NCI-H460 (cell line): ENCODE measurements around the gene LPCAT1. TPM values are rescaled to one million over a fixed set of nuclear protein-coding genes. Genes with fewer than 3 reads are reported as not detected.
"Not testable (repeated sequence)": the region's sequence is repeated elsewhere in the genome, so short reads cannot be mapped to it uniquely, and the experiment has no call there.

Experiments
- DNase-seq: peaks from one replicate; pipeline ENCODE4 v3.0.0-alpha.2; 2016; ENCODE audit warnings: low read depth; ENCODE audit errors: extremely low read depth
- total RNA-seq: library from RNA; depleted of rRNA; stranded (reverse); fragments of >200 nt; shearing (Covaris generic); gene quantifications from 2 replicates; pipeline ENCODE4 v1.2.3, GENCODE V29; 2014

The LPCAT1 gene
- total RNA-seq, 1 experiment from 2014 or later, result 30.6 TPM

DNA sequence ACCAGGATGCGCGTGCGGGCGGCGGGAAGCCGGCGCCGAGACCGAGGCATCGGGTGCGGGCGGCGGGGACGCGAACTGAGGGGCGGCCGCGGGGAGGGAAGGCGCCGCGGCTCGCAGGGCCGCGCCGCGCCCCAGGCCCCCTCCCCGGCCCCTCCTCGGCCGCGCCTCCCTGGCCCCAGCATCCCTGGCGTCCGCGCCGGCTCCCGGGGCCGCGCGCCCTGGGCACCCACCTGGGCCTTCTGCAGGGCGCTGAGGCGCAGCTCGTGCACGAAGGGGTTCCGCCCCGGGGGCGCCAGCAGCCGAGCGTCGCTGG, 324 bp downstream of the LPCAT1 start:
- DNase-seq, result no peak

DNA sequence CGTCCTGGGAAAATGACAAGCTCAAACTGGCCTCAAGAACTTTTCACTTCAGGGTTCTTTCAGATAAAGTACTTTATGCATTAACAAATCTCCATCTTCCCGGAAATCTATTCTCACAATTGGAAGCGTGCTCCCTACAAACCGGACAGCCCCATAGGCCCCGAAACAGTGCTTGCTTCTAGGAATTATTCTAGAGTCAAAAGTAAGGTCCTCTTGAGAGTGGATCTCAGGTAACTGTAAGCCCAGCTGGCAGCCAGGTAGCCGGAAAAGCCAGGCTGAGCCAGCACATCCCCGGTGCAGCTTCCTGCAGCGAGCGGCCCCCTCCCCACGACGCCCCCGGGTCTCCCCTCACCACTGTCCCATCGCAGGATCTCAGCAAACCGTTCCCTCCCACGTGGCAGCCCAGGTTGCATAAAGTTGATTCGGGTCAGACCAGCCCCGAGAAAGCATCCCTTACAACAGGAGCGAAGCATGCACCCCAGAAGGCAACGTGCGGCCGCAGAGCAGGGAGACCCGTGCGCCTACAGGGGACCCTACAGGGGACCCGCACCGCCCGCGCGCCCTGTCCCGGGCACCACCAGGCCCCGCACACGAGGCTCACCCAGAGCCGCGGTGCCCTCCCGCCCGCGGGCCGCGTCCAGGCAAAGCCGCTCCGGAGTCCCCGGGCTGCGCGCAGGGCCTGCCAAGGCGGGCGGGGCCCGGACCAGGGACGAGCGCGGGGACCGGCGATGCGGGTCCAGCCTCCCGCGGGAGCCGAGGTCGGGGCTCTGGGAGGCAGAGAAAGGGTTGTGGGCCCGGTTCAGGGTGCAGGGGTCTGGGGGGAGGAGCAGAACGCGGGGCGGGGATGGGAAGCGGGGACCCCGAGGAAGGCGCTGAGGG, 920 bp downstream of the LPCAT1 start:
- DNase-seq, result no peak

DNA sequence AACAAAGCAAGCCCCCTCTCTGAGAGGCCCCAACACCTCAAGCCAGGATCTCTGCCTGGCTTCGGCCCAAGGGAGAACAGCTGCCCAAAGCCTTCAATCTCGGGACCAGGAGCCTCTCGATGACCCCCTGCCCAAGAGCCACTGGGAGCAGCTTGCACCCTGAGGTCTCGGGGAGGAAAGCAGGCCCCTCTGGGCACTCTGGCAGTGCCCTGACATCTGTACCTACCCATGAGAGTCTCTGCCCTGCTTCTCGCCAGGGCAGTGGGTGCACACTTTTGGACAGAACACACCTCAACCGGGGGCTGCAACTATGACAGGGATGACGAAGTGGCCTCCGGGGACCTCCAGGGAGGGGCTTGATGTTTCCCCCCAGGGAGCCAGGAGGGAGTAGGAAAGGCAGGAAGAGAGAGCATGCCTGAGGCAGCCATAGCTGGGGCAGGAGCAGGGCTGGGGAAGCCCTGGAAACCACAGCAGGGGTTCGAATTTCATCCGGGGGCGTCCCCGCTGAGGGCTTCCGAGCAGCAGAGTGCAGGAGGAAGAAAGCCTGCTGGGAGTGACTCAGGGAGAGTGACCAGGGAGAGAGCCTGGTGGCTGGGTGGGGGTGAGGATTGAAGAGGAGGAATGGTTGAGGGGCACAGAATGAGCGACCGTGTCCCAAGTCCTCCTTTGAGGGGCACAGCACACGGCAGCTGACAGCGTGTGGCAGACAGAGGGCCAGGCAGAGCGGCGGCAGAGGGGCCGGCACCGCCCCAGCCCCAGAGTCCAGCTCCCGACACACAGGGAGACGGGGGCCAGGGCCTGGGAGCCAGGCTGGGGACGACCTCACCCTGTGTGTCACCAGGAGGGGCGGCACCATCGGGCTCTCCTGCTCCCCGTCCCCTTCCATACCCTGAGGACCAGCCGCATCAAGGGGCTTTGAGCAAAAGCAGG, 1.8 kb downstream of the LPCAT1 start:
- no peak for DNase-seq

DNA sequence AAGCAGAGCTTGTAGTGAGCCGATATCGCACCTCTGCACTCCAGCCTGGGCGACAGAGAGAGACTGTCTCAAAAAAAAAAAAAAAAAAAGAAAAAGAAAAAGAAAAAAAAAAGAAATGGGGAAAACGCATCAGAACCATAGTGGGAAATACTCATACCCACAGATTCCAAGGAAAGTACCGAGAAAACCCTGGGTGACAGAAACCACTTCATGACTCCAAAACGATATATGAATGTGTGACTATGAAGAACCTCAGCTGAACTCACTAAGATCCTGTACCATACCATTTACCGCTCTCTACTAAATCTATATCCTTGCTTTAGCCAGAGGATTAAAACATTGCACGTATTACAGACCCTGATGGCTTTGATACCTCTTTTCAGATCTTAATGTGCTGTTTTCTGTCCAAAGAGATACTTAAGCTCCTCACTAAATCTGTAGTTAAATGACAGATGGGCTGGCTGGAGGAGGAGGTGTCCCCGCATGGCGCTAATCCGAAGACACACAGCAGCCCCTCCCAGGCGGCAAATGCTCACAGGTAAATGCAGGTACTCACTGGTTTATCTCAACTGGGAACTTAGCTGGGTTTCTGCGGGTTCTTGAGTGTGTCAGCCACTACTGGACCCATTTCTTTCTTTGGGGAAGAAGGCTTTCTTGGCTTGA, 2.8 kb downstream of the LPCAT1 start:
- DNase-seq, result no peak

DNA sequence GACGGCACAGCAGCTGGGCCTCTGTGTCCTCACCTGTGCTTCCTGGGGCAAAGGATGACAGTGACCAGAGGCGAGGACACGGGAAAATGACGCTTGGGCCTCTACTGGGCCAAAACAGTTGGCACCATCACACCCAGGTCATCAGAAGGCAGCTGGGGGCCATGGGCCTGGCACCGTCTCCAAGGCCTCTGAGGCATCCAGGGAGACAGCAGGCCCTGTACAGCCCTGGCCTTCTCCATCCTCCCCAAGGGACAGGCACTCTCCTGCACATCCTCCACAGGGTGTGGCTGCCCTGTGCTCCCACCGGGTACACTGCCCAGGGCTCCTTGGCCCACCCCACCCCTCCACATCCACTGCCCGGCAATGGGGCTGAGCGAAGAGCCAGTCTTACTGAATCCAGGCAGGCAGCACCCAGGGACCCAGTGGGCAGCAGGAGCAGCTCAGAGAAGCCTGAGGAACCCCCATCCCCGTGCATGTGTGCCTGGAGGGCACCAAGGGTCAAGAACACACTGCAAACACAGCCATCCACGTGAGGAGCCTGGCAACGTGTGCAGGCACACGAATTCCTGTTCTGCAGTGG, 4.0 kb downstream of the LPCAT1 start:
- no peak for DNase-seq

DNA sequence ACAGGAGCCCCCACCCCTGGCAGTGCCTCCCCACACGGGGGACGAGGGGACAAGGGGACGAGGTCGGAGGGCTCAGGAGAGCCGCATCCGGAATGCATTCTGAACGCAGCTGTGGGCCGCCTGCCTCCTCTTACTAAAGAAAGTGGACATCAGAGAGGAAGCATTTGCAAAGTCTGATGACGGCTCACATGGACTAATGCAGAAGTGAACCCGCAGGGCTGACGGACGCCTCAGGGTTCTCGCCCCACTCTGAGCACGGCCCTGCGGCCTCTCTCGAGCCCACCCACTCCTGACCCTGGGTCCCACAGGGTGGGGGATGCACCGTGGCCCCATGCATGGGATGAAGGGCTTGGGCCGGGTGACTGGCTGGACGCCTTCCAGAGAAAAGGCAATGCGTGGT, 5.9 kb downstream of the LPCAT1 start:
- no peak for DNase-seq

DNA sequence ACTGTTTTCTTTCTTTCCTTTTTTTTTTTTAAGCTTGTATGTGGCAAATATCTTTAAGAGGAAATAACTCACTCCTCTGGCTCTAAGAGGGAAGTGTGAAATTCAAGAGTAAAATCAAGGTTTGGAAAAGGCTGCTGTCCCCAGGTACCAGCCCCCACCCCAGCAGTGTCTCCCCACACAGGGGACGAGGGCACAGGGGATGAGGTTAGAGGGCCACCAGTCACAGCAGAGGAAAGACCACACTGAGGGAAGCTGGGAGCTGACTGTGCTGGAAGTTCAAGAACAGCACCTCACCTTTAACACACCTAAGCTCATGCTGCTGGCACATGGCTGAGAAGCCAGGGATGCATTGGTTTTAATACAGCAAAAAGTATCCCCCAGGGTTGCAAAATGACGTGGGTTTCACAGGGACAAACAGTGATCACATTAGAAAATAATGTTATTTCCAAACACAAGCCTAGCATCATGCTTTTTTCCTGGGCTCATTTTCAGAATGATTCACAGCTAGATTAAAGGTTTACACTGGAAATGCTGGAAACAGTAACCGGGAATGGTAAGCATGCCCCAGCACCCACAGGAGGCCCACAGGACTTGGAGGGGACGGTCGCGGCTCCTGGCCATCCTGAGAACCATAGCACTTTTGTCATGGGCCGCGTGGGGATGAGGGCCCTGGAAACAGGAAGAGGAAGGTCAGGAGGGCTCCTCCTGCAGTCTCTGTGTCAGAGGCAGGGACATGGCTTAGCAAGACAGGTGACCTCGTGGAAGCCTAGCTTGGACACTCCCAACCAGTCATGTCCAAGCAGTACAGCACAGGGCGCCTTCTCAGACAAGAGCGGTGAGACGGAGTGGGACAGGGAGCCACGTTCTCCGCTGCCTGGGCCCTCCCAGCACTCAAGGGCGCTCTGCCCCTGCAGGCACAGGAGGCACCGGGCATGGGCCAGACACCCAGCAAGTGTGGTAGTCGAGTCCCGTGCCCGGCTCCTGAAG, 6.9 kb downstream of the LPCAT1 start:
- DNase-seq, result no peak

DNA sequence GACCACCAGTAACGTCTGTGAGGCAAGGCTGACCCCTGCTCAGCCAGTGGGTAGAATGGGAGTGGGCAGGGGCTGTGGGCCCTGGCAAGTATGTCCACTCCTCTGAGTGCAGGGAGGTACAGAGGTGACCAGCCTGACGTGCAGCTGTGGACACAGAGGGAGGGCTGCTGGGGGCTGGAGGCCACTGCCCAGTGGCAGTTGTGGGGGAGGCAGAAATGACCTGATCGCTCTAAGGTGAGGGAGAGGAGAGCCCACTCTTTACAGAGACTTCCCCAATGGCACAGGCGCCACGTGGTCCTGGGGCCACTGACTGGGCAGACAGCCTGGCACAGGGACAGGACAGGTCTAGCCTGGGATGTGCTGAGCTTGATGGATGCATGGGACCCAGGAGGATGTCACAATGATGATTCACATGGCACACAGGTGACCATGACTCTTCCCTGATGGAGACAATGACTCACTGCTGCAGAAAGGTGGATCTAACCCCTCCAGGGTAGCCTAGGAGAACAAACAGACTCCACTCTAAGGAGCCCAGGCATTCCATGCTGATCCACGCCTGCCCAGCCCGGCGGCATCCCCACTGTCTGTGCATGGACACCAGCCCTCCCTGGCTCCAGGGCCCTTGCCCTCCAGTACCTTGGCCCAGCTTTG, 7.7 kb downstream of the LPCAT1 start:
- no peak for DNase-seq

DNA sequence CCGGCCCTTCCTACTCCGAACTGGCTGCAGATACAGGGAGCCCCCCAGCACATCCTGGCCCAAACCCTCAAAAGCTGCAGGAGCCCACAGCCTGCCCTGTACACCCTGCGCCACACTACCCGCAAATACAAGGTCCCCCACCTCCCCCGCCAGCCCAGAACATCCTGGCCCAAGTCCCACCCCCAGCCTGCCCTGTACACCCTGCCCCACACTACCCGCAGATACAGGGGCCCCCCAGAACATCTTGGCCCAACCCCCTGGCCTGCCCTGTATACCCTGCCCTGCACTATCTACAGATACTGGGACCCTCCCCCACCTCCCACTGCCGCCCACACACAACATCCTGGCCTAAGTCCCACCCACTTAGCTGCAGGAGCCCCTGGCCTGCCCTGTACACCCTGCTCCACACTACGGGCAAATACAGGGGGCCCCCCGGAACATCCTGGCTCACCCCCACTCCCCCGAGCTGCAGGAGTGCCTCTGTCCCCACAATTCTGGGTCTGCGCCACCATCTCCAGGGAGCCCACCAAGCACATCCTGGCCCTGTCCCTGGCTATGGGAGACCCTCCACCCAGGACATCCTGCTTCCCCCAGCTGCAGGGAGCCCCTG, 8.3 kb downstream of the LPCAT1 start:
- DNase-seq, result no peak

DNA sequence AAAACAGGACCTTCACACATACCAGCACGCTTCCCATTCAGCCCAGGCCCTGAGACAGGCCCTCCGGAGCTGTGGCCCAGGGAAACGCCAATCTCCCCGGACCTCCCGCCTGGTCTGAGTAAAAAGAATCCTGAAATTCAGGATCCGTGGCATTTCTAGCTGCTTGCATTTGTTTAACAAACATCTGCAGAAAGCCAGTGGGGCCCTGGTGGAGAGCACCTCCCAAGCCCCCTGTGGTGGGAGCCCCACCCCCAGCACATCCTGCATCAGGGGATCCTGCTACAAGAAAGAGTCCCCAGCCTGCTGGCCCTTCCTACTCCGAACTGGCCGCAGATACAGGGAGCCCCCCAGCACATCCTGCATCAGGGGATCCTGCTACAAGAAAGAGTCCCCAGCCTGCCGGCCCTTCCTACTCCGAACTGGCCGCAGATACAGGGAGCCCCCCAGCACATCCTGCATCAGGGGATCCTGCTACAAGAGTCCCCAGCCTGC, 8.9 kb downstream of the LPCAT1 start:
- DNase-seq, result not testable (repeated sequence)

DNA sequence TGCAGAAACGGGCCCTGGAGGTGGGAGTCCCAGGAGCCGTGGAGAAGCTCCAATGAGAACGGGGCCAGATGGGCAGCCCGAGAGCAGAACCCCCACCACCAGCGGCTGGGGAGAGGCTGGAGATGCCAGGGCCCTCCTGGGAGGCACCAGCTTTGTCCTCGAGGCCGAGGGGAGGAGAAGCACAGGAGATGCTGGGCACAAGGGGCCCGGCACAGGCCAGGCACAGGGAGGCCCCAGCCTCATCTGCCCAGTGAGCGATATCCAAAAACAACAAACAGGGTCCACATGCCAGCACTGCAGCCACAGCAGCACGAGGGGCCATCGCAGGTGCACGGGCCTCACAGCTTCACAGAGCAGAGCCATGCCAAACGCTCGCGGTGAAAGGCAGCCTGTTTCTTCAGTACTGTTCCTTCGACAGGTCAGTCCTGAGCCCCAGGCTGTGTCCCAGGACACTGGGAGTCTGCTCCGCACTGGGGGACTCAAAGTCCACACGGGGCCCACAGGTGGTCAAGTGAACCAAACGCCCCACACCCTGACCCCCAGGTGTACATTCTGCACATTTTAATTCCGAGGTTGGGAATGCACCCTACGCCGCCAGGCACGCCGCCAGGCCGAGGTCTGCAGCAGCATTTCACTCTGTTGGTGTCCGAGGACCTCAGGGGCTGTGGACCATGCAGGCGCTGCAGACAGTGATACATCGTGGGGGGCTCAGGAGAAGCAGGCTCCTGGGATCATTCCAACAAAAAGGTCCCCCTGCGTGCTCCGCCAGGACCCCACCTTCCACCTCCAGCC, 9.5 kb downstream of the LPCAT1 start:
- no peak for DNase-seq

DNA sequence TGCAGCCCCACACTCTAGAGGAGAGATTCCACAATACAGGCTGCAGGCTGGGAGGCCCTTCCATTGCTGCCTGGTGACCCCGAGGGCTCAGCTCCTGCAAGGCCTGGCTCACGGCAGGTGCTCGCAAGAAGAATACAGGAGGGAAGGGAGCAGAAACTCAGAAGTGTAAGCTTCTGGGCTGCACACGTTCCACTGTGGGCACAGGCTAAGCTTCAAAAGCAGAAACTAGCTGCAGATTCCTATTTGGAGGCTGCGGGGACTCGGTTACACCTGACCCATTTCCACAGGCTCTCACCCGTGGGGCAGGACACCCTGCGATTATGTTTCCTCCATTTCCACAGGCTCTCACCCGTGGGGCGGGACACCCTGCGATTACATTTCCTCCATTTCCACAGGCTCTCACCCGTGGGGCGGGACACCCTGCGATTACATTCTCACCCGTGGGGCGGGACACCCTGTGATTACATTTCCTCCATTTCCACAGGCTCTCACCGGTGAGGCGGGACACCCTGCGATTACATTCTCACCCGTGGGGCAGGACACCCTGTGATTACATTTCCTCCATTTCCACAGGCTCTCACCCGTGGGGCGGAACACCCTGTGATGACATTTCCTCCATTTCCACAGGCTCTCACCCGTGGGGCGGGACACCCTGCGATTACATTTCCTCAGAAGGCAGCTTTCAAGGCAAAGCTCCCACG, 10.3 kb downstream of the LPCAT1 start:
- DNase-seq, result no peak

DNA sequence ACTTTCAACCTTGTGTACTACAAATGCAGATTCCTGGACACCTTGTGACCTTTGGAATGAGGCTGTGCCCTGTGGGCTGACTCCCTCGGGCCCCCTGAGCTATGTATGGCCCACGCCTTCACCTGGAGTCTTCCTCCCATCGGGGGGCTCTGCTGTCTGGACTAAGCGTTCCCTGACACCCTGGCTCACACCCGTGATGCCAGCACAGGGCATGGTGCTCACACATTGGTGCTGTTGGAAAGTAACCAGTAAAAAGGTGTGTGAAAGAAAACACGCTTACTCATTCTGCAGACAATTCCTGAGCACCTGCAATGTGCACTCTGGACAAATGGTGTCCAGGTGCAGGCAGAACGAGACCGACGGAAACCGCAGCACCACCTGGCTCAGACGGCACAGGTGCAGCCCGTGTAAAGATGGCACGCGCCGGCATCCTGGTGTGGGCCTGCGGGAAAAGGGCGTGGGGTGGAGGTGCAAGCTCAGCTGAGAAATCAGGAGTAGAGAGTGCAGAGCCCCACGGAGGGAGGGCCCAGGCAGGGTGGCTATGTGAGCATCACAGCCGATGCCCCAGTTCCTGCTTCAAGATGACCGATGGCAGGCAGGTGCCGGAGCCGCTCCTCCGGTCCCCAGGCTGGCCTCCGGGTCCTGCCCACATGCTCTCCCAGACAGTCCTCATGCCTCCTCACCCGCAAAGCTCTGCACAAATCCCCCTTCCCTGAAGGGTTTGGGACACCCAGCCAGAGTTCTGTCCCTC, 11.0 kb downstream of the LPCAT1 start:
- DNase-seq, result no peak

DNA sequence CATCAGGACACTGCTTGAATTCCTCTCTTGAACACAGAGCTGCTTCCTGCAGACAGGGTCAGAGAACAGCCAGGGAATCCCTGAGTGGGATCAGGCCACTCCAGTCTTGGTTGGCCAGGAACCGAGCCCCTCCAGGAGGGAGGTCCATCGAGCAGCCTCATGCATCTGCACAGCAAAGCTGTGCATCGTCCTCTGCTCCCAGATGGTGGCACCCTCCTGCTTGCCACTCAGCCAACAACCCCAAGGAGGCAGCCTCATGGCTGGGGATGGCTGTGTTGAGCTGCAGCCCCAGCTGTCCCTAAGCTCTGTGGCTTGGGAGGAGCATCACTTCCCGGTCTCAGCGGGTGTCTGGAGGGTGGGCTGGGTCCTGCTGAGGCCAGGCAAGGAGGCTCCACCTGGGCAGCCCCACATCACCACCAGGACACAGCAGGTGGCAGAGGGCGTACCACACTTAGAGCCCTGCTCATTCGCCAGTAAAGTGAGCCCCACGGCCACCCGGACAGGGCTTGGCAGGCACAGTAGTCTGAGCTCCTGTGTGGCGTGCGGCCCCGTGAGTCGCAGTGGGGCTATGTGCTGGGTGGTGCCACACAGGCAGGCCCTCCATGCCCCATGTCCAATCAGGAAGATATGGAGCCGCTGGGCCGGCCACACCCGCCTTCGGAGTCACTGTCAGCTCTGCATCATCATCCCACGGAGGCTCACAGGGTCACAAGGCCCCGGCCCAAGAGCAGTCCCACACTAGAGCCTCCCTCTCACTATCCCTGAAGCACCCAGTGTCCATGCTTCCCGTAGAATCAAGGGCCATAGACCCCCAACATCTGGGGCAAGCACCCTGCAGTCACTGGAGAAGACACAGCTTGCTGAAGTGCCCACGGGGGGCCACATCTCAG, 11.9 kb downstream of the LPCAT1 start:
- no peak for DNase-seq

DNA sequence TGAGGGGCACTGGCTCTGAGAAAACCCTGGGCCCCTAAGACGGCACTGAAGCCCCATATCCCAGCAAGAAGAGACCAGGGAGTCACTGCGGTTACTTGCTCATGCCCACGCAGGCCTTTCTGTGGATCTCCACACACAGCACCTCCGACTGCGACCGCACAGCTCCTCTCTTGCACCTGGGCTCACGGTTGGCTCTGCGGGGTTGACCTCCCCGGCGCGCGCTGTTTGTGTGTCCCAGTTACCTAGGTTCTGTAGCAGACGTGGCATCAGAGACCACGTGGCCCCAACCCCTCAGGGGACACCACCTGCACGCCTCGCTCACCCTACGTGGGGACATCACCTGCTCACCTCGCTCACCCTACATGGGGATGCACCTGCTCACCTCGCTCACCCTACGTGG, 12.7 kb downstream of the LPCAT1 start:
- no peak for DNase-seq
